Measurements from ENCODE around the gene IQCH. TPM values are rescaled to one million over a fixed set of nuclear protein-coding genes. Genes with fewer than 3 reads are reported as not detected.

Gene IQCH
- total and polyA plus RNA-seq, 2 donors (not counting 1 experiment from before 2014, with no cell fraction given): 1.7 to 5.0 TPM

GRCh38 chr15:67461735-67462134, 207.1 kb downstream of the IQCH start:
- no peak overlapping the region for H3K27ac ChIP-seq (ENCODE audit: insufficient read depth, low read length)
- H3K36me3 ChIP-seq (ENCODE audit: control insufficient read depth, insufficient read depth, low read length): no peaks in the 10 kb centered on the region
- no peak overlapping the region for H3K4me3 ChIP-seq (replicated peaks in 1 of 4; ENCODE audit: control extremely low read depth in 1 of 4, insufficient read depth in 1 of 4, low read depth in 3 of 4, low read length in 4 of 4)
- no peaks in the 10 kb centered on the region for H4K20me1 ChIP-seq (ENCODE audit: control insufficient read depth, extremely low read depth, insufficient read depth, low read length)
- H3K9ac ChIP-seq (ENCODE audit: insufficient read depth, low read length): no peak overlapping the region
- H3K4me1 ChIP-seq (ENCODE audit: control insufficient read depth, extremely low read depth, insufficient read depth, low read length): no peaks in the 10 kb centered on the region
- TF ChIP-seq EZH2 (IDR thresholded peaks at IDR 0.05; ENCODE audit: low read length, missing control alignments): no peak
- TF ChIP-seq CTCF (conservative IDR thresholded peaks at IDR 0.05 in 1 of 2, IDR thresholded peaks at IDR 0.05 in 1 of 2; ENCODE audit: low read depth in 1 of 2, low read length in 2 of 2): no peak
- no peak for DNase-seq (ENCODE audit: low read depth in 2 of 2)
- H2AFZ ChIP-seq (ENCODE audit: low read length): no peak overlapping the region
- no peaks in the 10 kb centered on the region for H3K79me2 ChIP-seq (ENCODE audit: control insufficient read depth, insufficient read depth, low read length)
- H3K27me3 ChIP-seq (ENCODE audit: control insufficient read depth, insufficient read depth, low read length): no peaks in the 10 kb centered on the region
- no peaks in the 10 kb centered on the region for H3K9me3 ChIP-seq (ENCODE audit: control insufficient read depth, insufficient read depth, low read depth, low read length)
- no peak overlapping the region for H3K4me2 ChIP-seq (ENCODE audit: extremely low read depth, insufficient read depth, low read length)

DNA sequence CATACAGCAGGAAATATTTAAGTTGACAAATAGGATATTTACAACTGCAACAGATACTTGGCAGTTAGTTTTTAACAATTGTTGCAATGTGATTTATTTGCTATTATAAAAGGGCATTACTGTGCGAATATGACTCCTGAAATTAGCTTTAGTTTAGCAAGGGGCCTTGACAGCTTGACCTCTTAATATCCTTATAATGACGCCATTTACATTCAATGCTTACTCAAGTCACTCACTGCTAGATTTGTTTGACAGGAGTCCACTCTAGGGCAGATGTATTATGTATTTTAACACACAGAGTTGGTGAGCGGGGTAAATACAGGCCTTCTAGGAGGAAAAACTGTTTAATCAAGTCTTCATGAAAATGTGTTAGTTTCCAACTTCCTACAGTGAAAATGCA, 208.3 kb downstream of the IQCH start:
- Histone ChIP-seq H3K4me2 (ENCODE audit: extremely low read depth, insufficient read depth, low read length) (no peak overlapping the region), H2AFZ (ENCODE audit: low read length) (no peak overlapping the region), H3K79me2 (ENCODE audit: control insufficient read depth, insufficient read depth, low read length) (no peaks in the 10 kb centered on the region), H3K27me3 (ENCODE audit: control insufficient read depth, insufficient read depth, low read length) (no peaks in the 10 kb centered on the region), H3K4me1 (ENCODE audit: control insufficient read depth, extremely low read depth, insufficient read depth, low read length) (no peaks in the 10 kb centered on the region), H4K20me1 (ENCODE audit: control insufficient read depth, extremely low read depth, insufficient read depth, low read length) (no peaks in the 10 kb centered on the region), H3K36me3 (ENCODE audit: control insufficient read depth, insufficient read depth, low read length) (no peaks in the 10 kb centered on the region), H3K9ac (ENCODE audit: insufficient read depth, low read length) (no peak overlapping the region), H3K9me3 (ENCODE audit: control insufficient read depth, insufficient read depth, low read depth, low read length) (no peaks in the 10 kb centered on the region), H3K27ac (ENCODE audit: insufficient read depth, low read length) (no peak overlapping the region), H3K4me3 (replicated peaks in 1 of 4; ENCODE audit: control extremely low read depth in 1 of 4, insufficient read depth in 1 of 4, low read depth in 3 of 4, low read length in 4 of 4) (no peak overlapping the region)
- TF ChIP-seq EZH2 (IDR thresholded peaks at IDR 0.05; ENCODE audit: low read length, missing control alignments) (no peak), CTCF (conservative IDR thresholded peaks at IDR 0.05 in 1 of 2, IDR thresholded peaks at IDR 0.05 in 1 of 2; ENCODE audit: low read depth in 1 of 2, low read length in 2 of 2) (no peak)
- peak in 1 of 2 donors; percentile 28 for DNase-seq (ENCODE audit: low read depth in 2 of 2)

DNA sequence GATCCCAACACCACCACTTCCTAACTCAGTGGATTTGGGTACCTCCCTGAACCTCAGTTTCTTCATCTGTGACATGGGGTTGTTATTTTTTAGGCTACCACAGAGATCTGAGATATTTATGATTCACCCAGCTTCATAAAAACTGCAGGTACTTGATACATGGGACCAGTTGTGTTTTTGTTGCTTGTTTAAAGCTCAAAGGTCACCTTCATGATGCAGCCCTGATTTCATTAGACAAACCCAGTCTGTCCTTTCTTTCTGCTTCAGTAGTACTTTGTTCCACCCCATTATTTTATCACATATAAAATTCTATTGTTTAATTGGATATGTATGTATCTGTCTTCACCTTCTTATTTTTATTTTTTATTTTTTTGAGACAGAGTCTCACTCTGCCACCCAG, 208.9 kb downstream of the IQCH start:
- no peaks in the 10 kb centered on the region for H3K79me2 ChIP-seq (ENCODE audit: control insufficient read depth, insufficient read depth, low read length)
- H3K27ac ChIP-seq (ENCODE audit: insufficient read depth, low read length): no peak overlapping the region
- no peak overlapping the region for H3K4me3 ChIP-seq (replicated peaks in 1 of 4; ENCODE audit: control extremely low read depth in 1 of 4, insufficient read depth in 1 of 4, low read depth in 3 of 4, low read length in 4 of 4)
- TF ChIP-seq EZH2 (IDR thresholded peaks at IDR 0.05; ENCODE audit: low read length, missing control alignments) (no peak), CTCF (conservative IDR thresholded peaks at IDR 0.05 in 1 of 2, IDR thresholded peaks at IDR 0.05 in 1 of 2; ENCODE audit: low read depth in 1 of 2, low read length in 2 of 2) (no peak)
- H3K9me3 ChIP-seq (ENCODE audit: control insufficient read depth, insufficient read depth, low read depth, low read length): no peaks in the 10 kb centered on the region
- no peak overlapping the region for H2AFZ ChIP-seq (ENCODE audit: low read length)
- H3K27me3 ChIP-seq (ENCODE audit: control insufficient read depth, insufficient read depth, low read length): no peaks in the 10 kb centered on the region
- no peak overlapping the region for H3K9ac ChIP-seq (ENCODE audit: insufficient read depth, low read length)
- H3K36me3 ChIP-seq (ENCODE audit: control insufficient read depth, insufficient read depth, low read length): no peaks in the 10 kb centered on the region
- no peaks in the 10 kb centered on the region for H3K4me1 ChIP-seq (ENCODE audit: control insufficient read depth, extremely low read depth, insufficient read depth, low read length)
- DNase-seq (ENCODE audit: low read depth in 2 of 2): no peak
- no peak overlapping the region for H3K4me2 ChIP-seq (ENCODE audit: extremely low read depth, insufficient read depth, low read length)
- no peaks in the 10 kb centered on the region for H4K20me1 ChIP-seq (ENCODE audit: control insufficient read depth, extremely low read depth, insufficient read depth, low read length)
